Measurements from ENCODE around the gene SEL1L2.

DNA sequence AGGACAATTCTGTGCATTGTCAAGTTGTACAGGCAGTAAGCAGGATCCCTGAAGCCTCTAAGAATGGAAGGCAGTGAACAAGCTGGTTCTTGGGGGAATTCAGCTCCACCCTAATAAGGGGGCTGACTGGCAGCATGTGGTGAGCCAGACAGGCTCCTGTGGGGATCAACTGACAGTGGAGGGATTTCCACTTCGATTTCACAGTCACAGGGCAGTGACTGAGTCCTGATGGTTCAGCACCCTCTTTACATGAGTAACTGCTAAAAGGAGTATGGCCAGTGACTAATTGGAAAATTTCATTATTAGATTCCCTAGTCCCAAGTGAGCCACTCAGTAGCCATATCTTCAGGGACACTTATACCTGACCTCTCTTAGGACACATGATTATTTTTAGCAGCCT lies 127.2 kb downstream of the SEL1L2 start:
- TF ChIP-seq, protein P1, sequence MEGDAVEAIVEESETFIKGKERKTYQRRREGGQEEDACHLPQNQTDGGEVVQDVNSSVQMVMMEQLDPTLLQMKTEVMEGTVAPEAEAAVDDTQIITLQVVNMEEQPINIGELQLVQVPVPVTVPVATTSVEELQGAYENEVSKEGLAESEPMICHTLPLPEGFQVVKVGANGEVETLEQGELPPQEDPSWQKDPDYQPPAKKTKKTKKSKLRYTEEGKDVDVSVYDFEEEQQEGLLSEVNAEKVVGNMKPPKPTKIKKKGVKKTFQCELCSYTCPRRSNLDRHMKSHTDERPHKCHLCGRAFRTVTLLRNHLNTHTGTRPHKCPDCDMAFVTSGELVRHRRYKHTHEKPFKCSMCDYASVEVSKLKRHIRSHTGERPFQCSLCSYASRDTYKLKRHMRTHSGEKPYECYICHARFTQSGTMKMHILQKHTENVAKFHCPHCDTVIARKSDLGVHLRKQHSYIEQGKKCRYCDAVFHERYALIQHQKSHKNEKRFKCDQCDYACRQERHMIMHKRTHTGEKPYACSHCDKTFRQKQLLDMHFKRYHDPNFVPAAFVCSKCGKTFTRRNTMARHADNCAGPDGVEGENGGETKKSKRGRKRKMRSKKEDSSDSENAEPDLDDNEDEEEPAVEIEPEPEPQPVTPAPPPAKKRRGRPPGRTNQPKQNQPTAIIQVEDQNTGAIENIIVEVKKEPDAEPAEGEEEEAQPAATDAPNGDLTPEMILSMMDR (tag by site-specific recombination; IDR thresholded peaks at IDR 0.05) = no peak
- TF ChIP-seq SCRT1 (tag by site-specific recombination; IDR thresholded peaks at IDR 0.05; ENCODE audit: borderline replicate concordance) (no peak), ZSCAN30 (tag by site-specific recombination; IDR thresholded peaks at IDR 0.05) (no peak), ZNF138 (tag by site-specific recombination; IDR thresholded peaks at IDR 0.05; ENCODE audit: borderline replicate concordance) (no peak), ZNF777 (tag by site-specific recombination; IDR thresholded peaks at IDR 0.05; ENCODE audit: borderline replicate concordance) (no peak), ZNF341 (tag by site-specific recombination; IDR thresholded peaks at IDR 0.05; ENCODE audit: low read depth) (no peak)
- TF ChIP-seq, protein P2, sequence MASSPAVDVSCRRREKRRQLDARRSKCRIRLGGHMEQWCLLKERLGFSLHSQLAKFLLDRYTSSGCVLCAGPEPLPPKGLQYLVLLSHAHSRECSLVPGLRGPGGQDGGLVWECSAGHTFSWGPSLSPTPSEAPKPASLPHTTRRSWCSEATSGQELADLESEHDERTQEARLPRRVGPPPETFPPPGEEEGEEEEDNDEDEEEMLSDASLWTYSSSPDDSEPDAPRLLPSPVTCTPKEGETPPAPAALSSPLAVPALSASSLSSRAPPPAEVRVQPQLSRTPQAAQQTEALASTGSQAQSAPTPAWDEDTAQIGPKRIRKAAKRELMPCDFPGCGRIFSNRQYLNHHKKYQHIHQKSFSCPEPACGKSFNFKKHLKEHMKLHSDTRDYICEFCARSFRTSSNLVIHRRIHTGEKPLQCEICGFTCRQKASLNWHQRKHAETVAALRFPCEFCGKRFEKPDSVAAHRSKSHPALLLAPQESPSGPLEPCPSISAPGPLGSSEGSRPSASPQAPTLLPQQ (tag by site-specific recombination; IDR thresholded peaks at IDR 0.05) = no peak
- TF ChIP-seq, protein P3, sequence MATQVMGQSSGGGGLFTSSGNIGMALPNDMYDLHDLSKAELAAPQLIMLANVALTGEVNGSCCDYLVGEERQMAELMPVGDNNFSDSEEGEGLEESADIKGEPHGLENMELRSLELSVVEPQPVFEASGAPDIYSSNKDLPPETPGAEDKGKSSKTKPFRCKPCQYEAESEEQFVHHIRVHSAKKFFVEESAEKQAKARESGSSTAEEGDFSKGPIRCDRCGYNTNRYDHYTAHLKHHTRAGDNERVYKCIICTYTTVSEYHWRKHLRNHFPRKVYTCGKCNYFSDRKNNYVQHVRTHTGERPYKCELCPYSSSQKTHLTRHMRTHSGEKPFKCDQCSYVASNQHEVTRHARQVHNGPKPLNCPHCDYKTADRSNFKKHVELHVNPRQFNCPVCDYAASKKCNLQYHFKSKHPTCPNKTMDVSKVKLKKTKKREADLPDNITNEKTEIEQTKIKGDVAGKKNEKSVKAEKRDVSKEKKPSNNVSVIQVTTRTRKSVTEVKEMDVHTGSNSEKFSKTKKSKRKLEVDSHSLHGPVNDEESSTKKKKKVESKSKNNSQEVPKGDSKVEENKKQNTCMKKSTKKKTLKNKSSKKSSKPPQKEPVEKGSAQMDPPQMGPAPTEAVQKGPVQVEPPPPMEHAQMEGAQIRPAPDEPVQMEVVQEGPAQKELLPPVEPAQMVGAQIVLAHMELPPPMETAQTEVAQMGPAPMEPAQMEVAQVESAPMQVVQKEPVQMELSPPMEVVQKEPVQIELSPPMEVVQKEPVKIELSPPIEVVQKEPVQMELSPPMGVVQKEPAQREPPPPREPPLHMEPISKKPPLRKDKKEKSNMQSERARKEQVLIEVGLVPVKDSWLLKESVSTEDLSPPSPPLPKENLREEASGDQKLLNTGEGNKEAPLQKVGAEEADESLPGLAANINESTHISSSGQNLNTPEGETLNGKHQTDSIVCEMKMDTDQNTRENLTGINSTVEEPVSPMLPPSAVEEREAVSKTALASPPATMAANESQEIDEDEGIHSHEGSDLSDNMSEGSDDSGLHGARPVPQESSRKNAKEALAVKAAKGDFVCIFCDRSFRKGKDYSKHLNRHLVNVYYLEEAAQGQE (tag by site-specific recombination; IDR thresholded peaks at IDR 0.05) = no peak
- TF ChIP-seq, protein P4, sequence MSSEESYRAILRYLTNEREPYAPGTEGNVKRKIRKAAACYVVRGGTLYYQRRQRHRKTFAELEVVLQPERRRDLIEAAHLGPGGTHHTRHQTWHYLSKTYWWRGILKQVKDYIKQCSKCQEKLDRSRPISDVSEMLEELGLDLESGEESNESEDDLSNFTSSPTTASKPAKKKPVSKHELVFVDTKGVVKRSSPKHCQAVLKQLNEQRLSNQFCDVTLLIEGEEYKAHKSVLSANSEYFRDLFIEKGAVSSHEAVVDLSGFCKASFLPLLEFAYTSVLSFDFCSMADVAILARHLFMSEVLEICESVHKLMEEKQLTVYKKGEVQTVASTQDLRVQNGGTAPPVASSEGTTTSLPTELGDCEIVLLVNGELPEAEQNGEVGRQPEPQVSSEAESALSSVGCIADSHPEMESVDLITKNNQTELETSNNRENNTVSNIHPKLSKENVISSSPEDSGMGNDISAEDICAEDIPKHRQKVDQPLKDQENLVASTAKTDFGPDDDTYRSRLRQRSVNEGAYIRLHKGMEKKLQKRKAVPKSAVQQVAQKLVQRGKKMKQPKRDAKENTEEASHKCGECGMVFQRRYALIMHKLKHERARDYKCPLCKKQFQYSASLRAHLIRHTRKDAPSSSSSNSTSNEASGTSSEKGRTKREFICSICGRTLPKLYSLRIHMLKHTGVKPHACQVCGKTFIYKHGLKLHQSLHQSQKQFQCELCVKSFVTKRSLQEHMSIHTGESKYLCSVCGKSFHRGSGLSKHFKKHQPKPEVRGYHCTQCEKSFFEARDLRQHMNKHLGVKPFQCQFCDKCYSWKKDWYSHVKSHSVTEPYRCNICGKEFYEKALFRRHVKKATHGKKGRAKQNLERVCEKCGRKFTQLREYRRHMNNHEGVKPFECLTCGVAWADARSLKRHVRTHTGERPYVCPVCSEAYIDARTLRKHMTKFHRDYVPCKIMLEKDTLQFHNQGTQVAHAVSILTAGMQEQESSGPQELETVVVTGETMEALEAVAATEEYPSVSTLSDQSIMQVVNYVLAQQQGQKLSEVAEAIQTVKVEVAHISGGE (tag by site-specific recombination; conservative IDR thresholded peaks at IDR 0.05; ENCODE audit: low read depth) = no peak
